ENCODE data around the gene DUSP2. TPM values are rescaled to one million over a fixed set of nuclear protein-coding genes. Genes with fewer than 3 reads are reported as not detected.

DUSP2 gene
- total RNA-seq, 4 donors from 2014 or later, result 0.23 to 5.4 (median 0.40) TPM; not detected in 1

GRCh38 chr2:96150791-96151594 lies 5.8 kb upstream of the DUSP2 start:
- WGBS, 2 donors (ENCODE audit: low coverage in 1 of 2), result 90 to 95% methylated on average over 8 of the region's 14 CpGs

DNA sequence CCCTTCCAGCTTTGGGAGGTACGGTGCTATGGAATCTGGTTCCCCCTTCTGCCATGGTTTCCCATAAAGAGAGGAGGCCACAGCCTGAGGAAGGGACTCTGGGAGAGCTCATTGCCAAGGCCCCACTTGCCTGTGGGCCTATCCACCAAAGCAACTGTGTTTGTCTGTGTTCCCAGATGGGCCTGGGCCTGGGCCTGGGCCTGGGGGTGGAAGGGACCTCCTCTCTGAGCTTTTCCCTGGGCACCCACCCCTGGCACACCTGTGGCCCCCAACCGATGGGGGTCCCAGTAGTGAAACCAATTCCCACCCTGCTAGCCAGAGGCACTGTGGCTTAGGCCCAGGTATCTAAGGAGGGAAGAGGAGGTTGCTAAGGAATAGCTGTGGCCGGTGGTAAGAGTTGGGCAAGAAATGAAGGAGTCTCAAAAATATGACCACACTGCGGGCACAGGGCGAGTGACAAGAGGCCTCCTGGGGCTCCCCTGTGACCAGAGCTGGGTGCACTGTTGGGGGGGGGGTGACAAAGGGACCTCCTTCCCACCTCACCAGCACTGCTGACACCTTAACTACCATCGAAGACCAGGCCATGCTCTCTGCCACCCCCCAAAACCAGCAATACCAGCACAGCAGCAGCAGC lies 4.9 kb upstream of the DUSP2 start:
- no peaks in the 10 kb centered on the region for H3K27me3 ChIP-seq
- TF ChIP-seq CTCF (IDR thresholded peaks at IDR 0.05) (no peak), POLR2AphosphoS5 (IDR thresholded peaks at IDR 0.05) (no peak), EP300 (IDR thresholded peaks at IDR 0.05) (no peak), POLR2A (IDR thresholded peaks at IDR 0.05) (no peak)
- H3K9me3 ChIP-seq, result no peaks in the 10 kb centered on the region
- H3K27ac ChIP-seq, result no peak overlapping the region
- no peak for ATAC-seq
- no peaks in the 10 kb centered on the region for H3K36me3 ChIP-seq
- 91 to 100% methylated on average over 1 of the region's 6 CpGs for WGBS, 2 donors (ENCODE audit: low coverage in 1 of 2)
- peaks cover 0 to 31% (median 3%) of the 10 kb centered on the region in 3 donors for H3K4me1 ChIP-seq
- H3K4me3 ChIP-seq, result no peak overlapping the region

More at GRCh38 chr2:96150791-96151594, 5.8 kb upstream of the DUSP2 start:
- H3K4me3 ChIP-seq, result no peak overlapping the region
- ATAC-seq, result no peak
- H3K36me3 ChIP-seq, result no peaks in the 10 kb centered on the region
- H3K27ac ChIP-seq, result no peak overlapping the region
- peaks cover 0 to 23% (median 0%) of the 10 kb centered on the region in 3 donors for H3K4me1 ChIP-seq
- H3K9me3 ChIP-seq, result no peaks in the 10 kb centered on the region
- H3K27me3 ChIP-seq, result no peaks in the 10 kb centered on the region
- TF ChIP-seq EP300 (IDR thresholded peaks at IDR 0.05) (no peak), CTCF (IDR thresholded peaks at IDR 0.05) (no peak), POLR2AphosphoS5 (IDR thresholded peaks at IDR 0.05) (no peak), POLR2A (IDR thresholded peaks at IDR 0.05) (no peak)

DNA sequence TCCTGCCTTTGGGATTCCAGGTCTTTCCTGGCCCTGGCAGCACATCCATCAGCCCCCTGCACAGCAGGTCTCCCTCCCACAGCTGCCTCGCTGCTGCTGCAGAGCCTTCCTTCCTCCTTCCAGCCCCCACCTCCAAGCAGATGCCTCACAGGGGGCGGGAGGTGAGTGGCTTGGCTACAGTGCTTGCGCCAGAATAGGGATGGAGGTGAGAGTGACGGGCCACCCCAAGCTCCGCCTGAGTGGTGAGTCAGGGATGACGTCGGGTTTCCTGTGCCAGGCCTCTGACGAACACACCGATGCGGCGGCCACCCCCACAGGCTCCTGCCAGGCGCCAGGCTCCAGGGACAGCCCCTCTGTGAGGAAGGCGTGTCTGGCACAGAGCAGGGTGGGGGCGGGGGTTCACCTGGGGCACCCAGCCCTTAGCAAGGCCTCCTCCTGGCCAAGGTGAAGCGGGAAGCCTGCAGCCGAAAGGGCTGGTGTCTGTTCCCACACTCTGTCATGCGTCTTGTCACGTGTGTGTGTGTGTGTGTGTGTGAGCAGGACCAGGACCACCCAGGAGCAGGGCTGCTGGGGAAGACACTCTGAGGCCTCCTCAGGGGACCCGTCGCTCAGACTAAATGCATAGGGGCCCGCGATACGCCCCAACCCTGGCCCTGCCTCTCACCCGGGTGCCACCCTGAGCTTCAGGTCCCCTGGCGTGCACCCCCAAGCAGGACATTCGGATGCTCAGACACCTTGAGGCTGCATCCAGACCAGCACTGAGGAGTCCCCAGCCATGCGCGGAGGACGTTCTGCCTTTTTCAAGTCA lies 3.4 kb upstream of the DUSP2 start:
- WGBS, 2 donors (ENCODE audit: low coverage in 1 of 2), result 49 to 55% methylated on average over 5 to 9 of the region's 29 CpGs
- Histone ChIP-seq H3K4me1 (peaks cover 0 to 45% (median 8%) of the 10 kb centered on the region in 3 donors), H3K27ac (peak overlapping the region in 2 of 4 donors; percentile 19 to 78), H3K9me3 (no peaks in the 10 kb centered on the region), H3K36me3 (no peaks in the 10 kb centered on the region), H3K4me3 (no peak overlapping the region), H3K27me3 (no peaks in the 10 kb centered on the region)
- TF ChIP-seq EP300 (IDR thresholded peaks at IDR 0.05) (no peak), POLR2AphosphoS5 (IDR thresholded peaks at IDR 0.05) (no peak), POLR2A (IDR thresholded peaks at IDR 0.05) (no peak), CTCF (IDR thresholded peaks at IDR 0.05) (no peak)
- peak; percentile 50 for ATAC-seq

GRCh38 chr2:96147593-96148201 lies 2.5 kb upstream of the DUSP2 start:
- no peak overlapping the region for H3K4me3 ChIP-seq
- H3K27ac ChIP-seq, result peak overlapping the region in 3 of 4 donors; percentile 19 to 78 (median 51)
- no peaks in the 10 kb centered on the region for H3K9me3 ChIP-seq
- H3K36me3 ChIP-seq, result no peaks in the 10 kb centered on the region
- ATAC-seq, result no peak
- no peak for TF ChIP-seq CTCF (IDR thresholded peaks at IDR 0.05)
- WGBS, 2 donors (ENCODE audit: low coverage in 1 of 2), result 80% methylated on average over 2 of the region's 9 CpGs; no CpG with 5 or more reads in 1 of the 2 donors
- peaks cover 0 to 45% (median 8%) of the 10 kb centered on the region in 3 donors for H3K4me1 ChIP-seq
- H3K27me3 ChIP-seq, result no peaks in the 10 kb centered on the region
